Endometrial microvascular endothelial cells (primary cell): ENCODE data around the gene CHTF18. TPM values are rescaled to one million over a fixed set of nuclear protein-coding genes. Genes with fewer than 3 reads are reported as not detected.
"Not testable (repeated sequence)": the region's sequence is repeated elsewhere in the genome, so short reads cannot be mapped to it uniquely, and the experiment has no call there.

Experiments
- in situ Hi-C: cut with HindIII; loops from 2 replicates; pipeline ENCODE4 v1.10.0; 2017; ENCODE audit warnings: low sequenced_read_pairs, low pct_unique_long_range_greater_than_20kb; ENCODE audit errors: inconsistent ontology term
- total RNA-seq: library from RNA; depleted of rRNA; stranded (reverse); fragments of >200 nt; gene quantifications from one replicate; pipeline ENCODE4 v1.2.3, GENCODE V29; 2015; ENCODE audit errors: inconsistent ontology term

The CHTF18 gene
- total RNA-seq, 1 donor from 2014 or later: 33.9 TPM

GRCh38 chr16:770411-770810, 18.0 kb upstream of the CHTF18 start:
- in situ Hi-C loops: no loop called here

- in situ Hi-C loops: no loop called here
Measured at GRCh38 chr16:772959-773358, 15.5 kb upstream of the CHTF18 start.

GRCh38 chr16:774086-775001, 14.1 kb upstream of the CHTF18 start:
- in situ Hi-C loops: no loop called here

GRCh38 chr16:775236-775796, 13.1 kb upstream of the CHTF18 start:
- in situ Hi-C loops: no loop called here

GRCh38 chr16:776298-776697, 12.1 kb upstream of the CHTF18 start:
- in situ Hi-C loops: not testable (repeated sequence)

- in situ Hi-C loops: no loop called here
Measured at GRCh38 chr16:776824-777223, 11.6 kb upstream of the CHTF18 start.

GRCh38 chr16:777826-778225, 10.6 kb upstream of the CHTF18 start:
- in situ Hi-C loops: no loop called here

- in situ Hi-C loops: no loop called here
Measured at GRCh38 chr16:778447-778846, 10.0 kb upstream of the CHTF18 start.

- in situ Hi-C loops: no loop called here
Measured at GRCh38 chr16:778909-779527, 9.4 kb upstream of the CHTF18 start.

- in situ Hi-C loops: no loop called here
Measured at GRCh38 chr16:779561-779960, 8.9 kb upstream of the CHTF18 start.

- in situ Hi-C loops: no loop called here
Measured at GRCh38 chr16:780296-780695, 8.1 kb upstream of the CHTF18 start.

GRCh38 chr16:781346-782010, 6.9 kb upstream of the CHTF18 start:
- in situ Hi-C loops: no loop called here

GRCh38 chr16:782258-782657, 6.2 kb upstream of the CHTF18 start:
- in situ Hi-C loops: no loop called here

- in situ Hi-C loops: no loop called here
Measured at GRCh38 chr16:782766-783403, 5.5 kb upstream of the CHTF18 start.

- in situ Hi-C loops: no loop called here
Measured at GRCh38 chr16:783404-784161, 4.8 kb upstream of the CHTF18 start.

- in situ Hi-C loops: no loop called here
Measured at GRCh38 chr16:784431-784830, 4.0 kb upstream of the CHTF18 start.

GRCh38 chr16:785563-786535, 2.6 kb upstream of the CHTF18 start:
- in situ Hi-C loops: no loop called here
